Measurements from ENCODE around the gene CEPT1.

DNA sequence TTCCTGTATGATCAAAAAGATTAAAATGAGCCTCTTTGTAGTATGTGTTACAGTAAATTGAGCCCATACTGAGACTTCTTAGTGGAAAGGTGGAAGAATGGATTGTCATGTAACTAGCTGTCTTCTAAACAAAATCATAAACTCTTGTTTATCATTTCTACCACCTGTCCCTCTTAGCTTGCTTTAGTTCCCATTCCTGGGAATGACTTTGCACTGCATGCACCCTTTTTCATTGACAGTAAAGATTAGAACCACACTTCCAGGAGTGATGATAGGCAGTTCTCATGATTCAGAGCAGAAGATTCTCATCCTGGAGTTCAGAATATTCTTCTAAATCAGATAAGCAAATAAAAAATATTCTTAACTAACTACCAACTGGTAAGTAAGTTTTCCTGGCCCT lies 32.4 kb downstream of the CEPT1 start:
- TF ChIP-seq, protein P1, sequence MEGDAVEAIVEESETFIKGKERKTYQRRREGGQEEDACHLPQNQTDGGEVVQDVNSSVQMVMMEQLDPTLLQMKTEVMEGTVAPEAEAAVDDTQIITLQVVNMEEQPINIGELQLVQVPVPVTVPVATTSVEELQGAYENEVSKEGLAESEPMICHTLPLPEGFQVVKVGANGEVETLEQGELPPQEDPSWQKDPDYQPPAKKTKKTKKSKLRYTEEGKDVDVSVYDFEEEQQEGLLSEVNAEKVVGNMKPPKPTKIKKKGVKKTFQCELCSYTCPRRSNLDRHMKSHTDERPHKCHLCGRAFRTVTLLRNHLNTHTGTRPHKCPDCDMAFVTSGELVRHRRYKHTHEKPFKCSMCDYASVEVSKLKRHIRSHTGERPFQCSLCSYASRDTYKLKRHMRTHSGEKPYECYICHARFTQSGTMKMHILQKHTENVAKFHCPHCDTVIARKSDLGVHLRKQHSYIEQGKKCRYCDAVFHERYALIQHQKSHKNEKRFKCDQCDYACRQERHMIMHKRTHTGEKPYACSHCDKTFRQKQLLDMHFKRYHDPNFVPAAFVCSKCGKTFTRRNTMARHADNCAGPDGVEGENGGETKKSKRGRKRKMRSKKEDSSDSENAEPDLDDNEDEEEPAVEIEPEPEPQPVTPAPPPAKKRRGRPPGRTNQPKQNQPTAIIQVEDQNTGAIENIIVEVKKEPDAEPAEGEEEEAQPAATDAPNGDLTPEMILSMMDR (IDR thresholded peaks at IDR 0.05) = no peak
- no peak for TF ChIP-seq POLR2A (IDR thresholded peaks at IDR 0.05)

Measured in lower leg skin (tissue), 3 donors.